Breast epithelium (tissue), 3 donors: ENCODE measurements around the gene LY6G5B.

ENCODE experiments used
- CTCF ChIP-seq, 3 donors: fragments of 450-650 bp; IDR thresholded peaks; one replicate each; pipeline ENCODE4 v1.5.1; 2016 to 2017; ENCODE audit warnings: antibody characterized with exemption in 3 of 3, mild to moderate bottlenecking in 3 of 3, moderate library complexity in 3 of 3
- POLR2A ChIP-seq: fragments of 450-650 bp; IDR thresholded peaks from one replicate; pipeline ENCODE4 v1.6.1; 2016; ENCODE audit warnings: antibody characterized with exemption, mild to moderate bottlenecking, moderate library complexity

DNA sequence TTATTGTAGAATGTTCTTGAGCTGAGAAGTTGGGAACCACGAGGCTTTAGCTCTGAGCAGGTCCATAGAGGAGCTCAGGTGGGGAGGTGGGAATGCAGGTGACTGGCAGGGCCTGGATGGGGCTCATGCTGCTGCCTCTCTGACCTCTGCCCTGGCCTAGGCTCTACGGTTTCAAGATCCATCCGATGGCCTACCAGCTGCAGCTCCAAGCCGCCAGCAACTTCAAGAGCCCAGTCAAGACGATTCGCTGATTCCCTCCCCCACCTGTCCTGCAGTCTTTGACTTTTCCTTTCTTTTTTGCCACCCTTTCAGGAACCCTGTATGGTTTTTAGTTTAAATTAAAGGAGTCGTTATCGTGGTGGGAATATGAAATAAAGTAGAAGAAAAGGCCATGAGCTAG lies at the start of gene LY6G5B:
- no peak for TF ChIP-seq POLR2A
- no peak for TF ChIP-seq CTCF (IDR thresholded peaks at IDR 0.05)
